Upper lobe of left lung (tissue), 4 donors: ENCODE measurements around the gene WNT5B.

ENCODE experiments used
- CTCF ChIP-seq, 6 experiments: fragments of 450-650 bp in 4 of 6; fragments of 200-600 bp in 2 of 6; sonication (generic) in 2 of 6; IDR thresholded peaks; one replicate each; pipeline ENCODE4 v1.5.1; 2016 to 2019; ENCODE audit warnings: antibody characterized with exemption in 6 of 6
- POLR2AphosphoS5 ChIP-seq, 2 donors: sonication (generic); formaldehyde crosslinking; IDR thresholded peaks; one replicate each; pipeline ENCODE4 v1.5.1; 2017; ENCODE audit warnings: antibody characterized with exemption in 2 of 2

- TF ChIP-seq POLR2AphosphoS5 (IDR thresholded peaks at IDR 0.05) (no peak), CTCF (IDR thresholded peaks at IDR 0.05) (no peak)
Observed at GRCh38 chr12:1657688-1658087, 28.7 kb downstream of the WNT5B start.
